KBM-7 (cell line): Measurements from ENCODE around the gene ZCCHC2.

ENCODE experiments used
- DNase-seq: peaks from one replicate; pipeline ENCODE4 v3.0.0-alpha.2; 2015
- in situ Hi-C: fragments of 300-500 bp; cut with MboI; formaldehyde crosslinking; loops from 2 replicates; pipeline ENCODE4 v1.14.3; 2020; ENCODE audit warnings: low sequenced_read_pairs, low pct_unique_long_range_greater_than_20kb, mixed read lengths

ZCCHC2 gene

GRCh38 chr18:62531078-62531477 lies 8.3 kb downstream of the ZCCHC2 start:
- no peak for DNase-seq
- in situ Hi-C loops, result no loop called here

DNA sequence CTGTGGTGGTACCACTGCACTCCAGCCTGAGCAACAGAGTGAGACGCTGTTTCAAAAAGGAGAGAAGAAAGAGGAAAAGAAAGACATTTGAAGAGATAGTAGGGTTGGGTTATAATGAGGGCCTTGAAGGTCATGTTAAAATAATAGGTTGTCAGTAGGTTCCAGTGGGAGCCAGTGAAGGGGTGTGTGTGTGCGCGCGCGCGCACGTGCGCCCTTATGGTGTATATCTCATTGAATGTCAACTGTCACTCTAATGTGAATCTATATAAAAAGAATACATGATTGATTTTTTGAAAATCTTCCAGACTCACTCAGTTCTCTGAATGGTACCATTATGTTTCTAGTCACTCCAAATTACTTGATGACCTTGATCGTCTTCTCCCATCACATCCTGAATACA lies 9.1 kb downstream of the ZCCHC2 start:
- in situ Hi-C loops, result no loop called here
- no peak for DNase-seq

- DNase-seq, result no peak
- in situ Hi-C loops, result no loop called here
Observed at GRCh38 chr18:62536005-62536404, 13.2 kb downstream of the ZCCHC2 start.

DNA sequence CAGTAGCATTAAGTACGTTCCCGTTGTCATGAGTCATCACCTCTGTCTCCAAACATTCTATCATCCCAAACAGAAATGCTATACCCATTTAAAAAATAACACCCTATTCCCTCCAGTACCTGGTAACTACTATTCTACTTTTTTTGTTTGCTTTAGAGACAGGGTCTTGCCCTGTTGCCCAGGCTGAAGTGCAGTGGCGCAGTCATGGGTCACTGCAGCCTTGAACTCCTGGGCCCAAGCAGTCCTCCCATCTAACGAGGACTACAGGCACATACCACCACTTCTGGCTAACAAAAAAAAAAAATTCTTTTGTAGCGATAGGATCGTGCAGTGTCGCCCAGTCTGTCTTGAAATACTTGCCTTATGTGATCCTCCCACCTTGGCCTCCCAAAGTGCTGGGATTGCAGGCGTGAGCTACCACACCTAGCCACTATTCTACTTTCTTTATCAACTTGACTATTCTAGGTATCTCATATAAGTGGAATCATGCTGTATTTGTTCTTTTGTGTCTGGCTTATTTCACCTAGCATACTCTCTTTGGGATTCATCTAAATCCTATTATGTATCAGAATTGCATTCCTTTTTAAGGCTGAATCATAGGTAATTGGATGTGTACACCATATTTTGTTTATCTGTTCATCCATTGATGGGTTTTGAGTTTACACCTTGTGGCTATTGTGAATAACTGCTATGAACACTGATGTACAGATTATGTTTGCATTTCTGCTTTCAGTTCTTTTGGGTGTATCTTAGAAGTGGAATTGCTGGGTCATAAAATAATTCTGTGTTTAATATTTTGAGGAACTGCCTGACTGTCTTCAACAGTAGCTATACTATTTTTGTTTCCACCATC lies 14.4 kb downstream of the ZCCHC2 start:
- in situ Hi-C loops, result no loop called here
- DNase-seq, result no peak

GRCh38 chr18:62537946-62538345 lies 15.1 kb downstream of the ZCCHC2 start:
- in situ Hi-C loops, result no loop called here
- DNase-seq, result no peak

DNA sequence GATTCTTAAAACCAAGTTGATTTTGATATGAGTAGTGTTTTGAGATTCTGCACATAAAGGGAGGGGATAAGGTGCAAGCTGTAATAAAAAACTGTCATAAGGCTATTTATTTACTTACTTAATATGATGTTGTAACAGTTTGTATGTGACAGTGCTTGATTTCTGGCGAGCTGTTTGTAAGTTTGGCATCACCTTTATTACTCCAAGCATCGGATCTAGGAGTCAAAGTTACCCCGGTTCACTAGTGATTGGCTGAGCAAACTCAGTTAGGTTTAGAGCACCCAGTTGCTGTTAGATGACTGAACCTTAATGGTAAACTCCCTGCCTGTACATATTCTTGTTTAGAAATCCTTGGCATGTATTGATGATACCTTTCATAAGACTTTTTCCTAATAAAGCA lies 16.1 kb downstream of the ZCCHC2 start:
- in situ Hi-C loops, result no loop called here
- no peak for DNase-seq

DNA sequence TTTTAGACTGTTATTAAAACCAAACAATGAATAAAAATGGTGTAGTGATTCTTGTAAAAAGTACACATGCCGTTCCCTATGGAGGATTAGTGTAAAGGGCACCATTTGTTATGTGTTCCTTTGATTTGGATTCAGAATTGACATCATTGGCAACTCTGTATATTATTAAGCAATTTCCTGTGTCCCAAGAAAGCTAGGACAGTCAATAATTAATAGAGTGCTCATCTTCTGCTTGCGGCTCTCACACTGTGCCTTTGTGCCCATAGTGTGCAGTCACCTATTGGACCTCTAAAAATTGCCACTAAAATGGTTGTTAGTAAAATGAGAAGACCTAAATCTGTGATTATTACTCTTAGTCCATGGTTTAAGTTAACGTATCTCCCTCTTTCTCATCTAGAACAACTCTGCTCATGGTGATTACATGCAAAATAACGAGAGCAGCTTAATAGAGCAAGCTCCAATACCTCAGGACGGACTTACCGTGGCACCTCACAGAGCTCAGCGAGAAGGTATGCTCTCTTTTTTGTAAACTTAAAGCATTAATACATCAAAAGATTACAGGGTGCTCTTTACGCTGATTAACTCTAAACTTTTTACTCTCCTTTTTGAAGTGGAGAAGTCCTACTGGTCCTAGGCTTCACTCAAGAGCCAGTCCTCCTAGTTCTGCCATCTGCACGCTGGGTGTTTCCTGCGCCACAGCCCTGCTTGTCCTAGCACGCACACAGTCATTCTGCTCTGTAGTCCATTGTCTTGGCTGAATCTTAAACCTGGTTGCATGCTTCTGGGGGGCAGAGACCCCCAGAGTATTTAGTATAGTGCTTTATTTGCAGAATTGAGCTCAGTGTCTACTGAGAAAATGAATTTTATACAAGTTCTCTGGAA lies 16.7 kb downstream of the ZCCHC2 start:
- in situ Hi-C loops, result no loop called here
- no peak for DNase-seq

DNA sequence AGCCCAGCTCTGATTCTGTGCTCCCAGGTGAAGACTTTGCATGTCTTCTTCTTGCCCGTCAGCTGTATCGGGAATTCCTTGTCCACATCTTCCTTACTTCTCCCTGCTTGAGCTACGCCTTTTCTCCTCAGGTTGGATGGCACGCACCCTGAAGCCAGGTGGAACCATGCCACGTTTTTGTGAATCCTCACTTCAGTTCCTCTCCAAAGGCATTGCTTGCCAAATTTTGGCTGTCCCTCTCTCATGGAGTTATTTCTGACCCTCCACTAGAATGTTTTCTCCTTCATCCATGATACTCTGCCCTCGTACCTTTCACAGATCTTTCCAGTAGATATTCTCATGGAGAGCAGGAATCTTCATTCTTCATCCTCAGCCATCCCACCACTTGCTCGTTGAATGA lies 20.2 kb downstream of the ZCCHC2 start:
- in situ Hi-C loops, result no loop called here
- DNase-seq, result no peak

DNA sequence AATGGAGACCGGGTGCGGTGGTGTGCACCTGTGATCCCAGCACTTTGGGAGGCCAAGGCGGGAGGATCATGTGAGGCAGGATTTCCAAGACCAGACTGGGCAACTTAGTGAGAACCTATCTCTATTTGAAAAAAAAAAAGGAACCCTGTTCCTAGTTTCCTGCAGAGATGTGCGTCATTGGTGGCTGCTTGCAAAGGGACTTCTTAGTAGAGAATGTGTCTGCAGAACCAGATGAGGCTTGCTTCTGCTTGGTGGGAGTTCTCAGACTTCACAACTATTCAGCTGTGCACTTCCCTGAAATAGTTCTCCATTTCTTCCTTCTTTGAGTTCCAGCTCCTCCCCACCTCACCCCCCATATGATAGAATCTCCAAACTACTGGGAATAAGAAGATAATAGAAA lies 22.3 kb downstream of the ZCCHC2 start:
- no peak for DNase-seq
- in situ Hi-C loops, result no loop called here

- in situ Hi-C loops, result no loop called here
Observed at GRCh38 chr18:62549755-62550154, 26.9 kb downstream of the ZCCHC2 start.

DNA sequence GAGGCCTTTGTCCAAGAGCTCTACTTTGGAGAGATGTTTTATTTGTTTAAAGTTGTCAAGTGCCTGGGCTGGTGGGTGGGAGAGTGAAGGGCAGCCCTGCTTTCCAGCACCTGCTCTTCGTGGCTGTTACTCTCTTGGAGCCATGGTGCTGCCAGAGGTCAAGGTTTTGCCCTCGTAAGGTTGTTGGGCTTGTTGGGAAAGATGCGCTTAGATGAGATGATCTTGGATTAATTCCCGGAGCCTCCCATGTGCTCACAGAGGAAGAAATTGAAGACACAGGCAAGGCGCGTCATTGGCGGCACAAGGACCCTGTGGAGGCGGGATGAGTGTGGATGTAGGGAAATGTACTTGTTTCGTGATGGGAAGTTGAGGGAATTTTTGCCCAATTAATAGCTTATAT lies 27.9 kb downstream of the ZCCHC2 start:
- no peak for DNase-seq
- in situ Hi-C loops, result no loop called here

More at GRCh38 chr18:62549755-62550154, 26.9 kb downstream of the ZCCHC2 start:
- no peak for DNase-seq

- in situ Hi-C loops, result no loop called here
Observed at GRCh38 chr18:62551972-62552513, 29.2 kb downstream of the ZCCHC2 start.

DNA sequence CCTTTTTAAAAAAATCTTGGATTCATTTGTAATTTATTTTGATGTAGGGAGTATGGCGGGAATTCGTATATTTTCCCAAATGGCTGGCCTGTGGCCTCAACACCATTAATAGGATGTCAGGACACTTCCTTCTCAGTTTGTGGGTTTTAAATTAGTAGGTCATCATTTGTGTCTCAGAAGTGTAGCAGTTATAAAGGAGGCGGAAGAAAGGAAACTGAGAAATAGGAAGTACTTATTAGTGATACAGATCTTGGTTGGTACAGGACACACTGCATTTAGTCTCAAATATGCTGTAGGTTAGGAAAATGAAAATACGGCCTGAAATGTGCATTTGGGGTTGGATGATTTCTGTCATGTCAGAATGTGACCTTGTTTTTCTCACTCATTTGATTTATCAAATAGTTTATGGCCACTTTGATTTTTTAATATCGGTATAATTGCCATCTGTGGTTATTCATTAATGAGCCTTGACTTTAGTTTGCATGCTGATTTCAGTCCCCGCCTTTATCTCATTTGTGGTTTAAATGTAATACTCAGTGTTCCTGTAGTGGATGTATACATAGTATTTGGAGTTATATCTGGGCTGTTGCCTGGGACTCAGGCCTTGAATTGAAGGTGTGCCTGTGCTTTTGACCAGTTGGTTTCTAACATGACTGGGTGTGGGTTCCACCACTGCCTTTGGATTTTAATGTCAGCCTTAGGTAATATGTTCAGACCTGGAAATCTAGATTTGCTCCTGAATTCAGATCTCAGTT lies 31.4 kb downstream of the ZCCHC2 start:
- in situ Hi-C loops, result no loop called here
- no peak for DNase-seq

More at GRCh38 chr18:62551972-62552513, 29.2 kb downstream of the ZCCHC2 start:
- no peak for DNase-seq

DNA sequence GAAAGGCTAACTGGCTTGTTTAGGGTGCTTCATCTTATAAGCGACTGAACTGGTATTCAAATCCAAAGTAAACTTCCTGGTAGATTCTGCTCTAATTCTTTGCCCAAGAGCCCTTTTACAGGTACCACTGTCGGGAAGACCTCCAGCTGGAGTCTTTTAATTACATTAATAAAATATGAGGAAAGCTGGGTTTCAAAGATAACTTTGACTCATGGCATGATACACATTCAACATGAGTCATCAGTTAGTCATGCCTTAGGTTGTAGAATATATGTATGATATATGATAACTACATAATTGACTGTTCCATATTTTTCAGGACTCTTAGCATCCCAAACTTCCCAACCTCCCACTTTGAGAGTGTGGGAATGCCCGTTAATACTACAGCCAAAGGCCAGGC lies 32.3 kb downstream of the ZCCHC2 start:
- in situ Hi-C loops, result no loop called here

DNA sequence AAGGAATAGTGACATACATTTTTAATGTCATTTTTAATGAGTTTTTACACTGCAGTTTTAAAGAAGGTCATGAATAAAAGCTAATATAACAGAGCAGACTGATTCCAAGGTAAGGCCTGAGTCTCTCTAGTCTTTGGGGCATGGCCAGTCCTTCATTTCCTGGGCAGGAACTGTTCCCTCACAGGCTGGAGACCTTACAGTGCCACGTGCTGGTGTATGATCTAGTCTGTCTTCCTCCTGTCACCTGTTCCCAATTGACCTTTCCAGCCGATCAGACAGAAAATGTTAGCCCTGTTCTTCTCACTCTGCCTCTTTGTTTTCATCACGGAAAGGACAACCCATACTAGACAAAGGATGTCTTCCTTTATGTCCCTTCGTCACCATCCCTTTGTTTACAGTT lies 33.6 kb downstream of the ZCCHC2 start:
- no peak for DNase-seq
- in situ Hi-C loops, result no loop called here

More for the DNA sequence above, 32.3 kb downstream of the ZCCHC2 start:
- DNase-seq, result no peak

- DNase-seq, result peak; percentile 47
- in situ Hi-C loops, result no loop called here
Observed at GRCh38 chr18:62558015-62558663, 35.3 kb downstream of the ZCCHC2 start.

GRCh38 chr18:62564044-62564443 lies 41.2 kb downstream of the ZCCHC2 start:
- in situ Hi-C loops, result no loop called here
- DNase-seq, result no peak

DNA sequence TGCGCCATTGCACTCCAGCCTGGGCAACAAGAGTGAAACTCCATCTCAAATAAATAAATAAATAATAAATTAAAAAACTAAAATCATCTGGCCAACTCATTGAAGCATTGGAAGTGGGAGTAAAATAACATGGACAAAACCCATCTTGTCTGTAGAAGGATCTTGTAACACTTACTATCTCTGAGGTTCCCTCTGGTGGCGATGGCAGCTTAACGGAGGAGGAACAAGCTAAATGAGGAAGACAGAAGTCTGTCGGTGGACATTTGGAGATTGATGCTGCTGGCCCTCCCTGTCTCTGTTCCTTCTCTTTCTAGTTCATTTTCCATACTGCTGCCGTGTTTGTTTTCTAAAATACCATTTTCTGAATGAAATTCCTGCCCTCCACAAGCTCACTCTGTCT lies 43.4 kb downstream of the ZCCHC2 start:
- DNase-seq, result peak; percentile 62
- in situ Hi-C loops, result no loop called here

DNA sequence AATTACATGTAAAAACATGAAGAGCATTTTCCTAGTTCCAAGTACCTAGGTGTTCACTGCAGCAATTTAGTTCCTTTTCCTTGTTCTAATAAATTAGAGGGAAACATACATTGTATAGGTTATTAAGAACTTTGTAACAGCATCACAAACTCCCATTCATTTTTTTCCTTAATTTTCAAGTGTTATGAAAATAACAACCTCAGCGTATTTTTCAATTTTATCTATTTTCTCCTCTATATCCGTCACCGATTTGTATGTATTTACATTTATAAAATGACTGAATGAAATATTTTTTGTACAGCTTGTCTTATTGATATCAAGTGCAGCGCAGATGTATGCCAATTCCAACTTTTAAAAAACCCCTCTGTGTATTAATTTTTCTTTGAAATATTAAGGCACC lies 44.0 kb downstream of the ZCCHC2 start:
- DNase-seq, result no peak
- in situ Hi-C loops, result no loop called here
